HFFc6 (cell line): ENCODE data around the gene FBXL17. TPM values are rescaled to one million over a fixed set of nuclear protein-coding genes. Genes with fewer than 3 reads are reported as not detected.

Experiments
- DNase-seq: peaks from one replicate; pipeline ENCODE4 v3.0.0-alpha.2; 2018
- H3K27ac Mint-ChIP-seq: 2 replicates; pipeline ENCODE4 v1.8.0; 2020; ENCODE audit warnings: mild to moderate bottlenecking, mixed read lengths
- H3K27me3 Mint-ChIP-seq: 2 replicates; pipeline ENCODE4 v1.8.0; 2021; ENCODE audit warnings: mild to moderate bottlenecking, moderate library complexity, mixed read lengths; ENCODE audit not compliant: insufficient read depth
- H3K36me3 Mint-ChIP-seq: 2 replicates; pipeline ENCODE4 v1.8.0; 2021; ENCODE audit warnings: low read depth, mixed read lengths
- H3K4me1 Mint-ChIP-seq: 2 replicates; pipeline ENCODE4 v1.8.0; 2020; ENCODE audit warnings: low read depth, mixed read lengths
- H3K4me3 Mint-ChIP-seq: 2 replicates; pipeline ENCODE4 v1.8.0; 2020; ENCODE audit warnings: mild to moderate bottlenecking, moderate library complexity, mixed read lengths
- H3K9me3 Mint-ChIP-seq: 2 replicates; pipeline ENCODE4 v1.8.0; 2020; ENCODE audit warnings: mild to moderate bottlenecking, mixed read lengths
- total RNA-seq, 6 experiments: library from RNA; stranded (reverse); fragmentation: NEBNext Ultra II Directional; extraction: Animal tissue kit (Norgen Biotek cat#: 25700); gene quantifications; 2 replicates in 1 of 6; 3 replicates in 5 of 6; pipeline ENCODE4 v1.2.3, GENCODE V29; 2021
- TF ChIP-seq, protein P1 (sequence below): fragments of 200-600 bp; sonication (generic); IDR thresholded peaks from 2 replicates; pipeline ENCODE4 v1.5.0; 2021; ENCODE audit warnings: antibody characterized with exemption, mild to moderate bottlenecking

Gene FBXL17
- total RNA-seq, 6 experiments from 2014 or later, result 8.2 to 13.1 (median 10.8) TPM

- Mint-ChIP-seq H3K4me3 (no peak overlapping the region), H3K9me3 (no peaks in the 10 kb centered on the region), H3K27ac (no peak overlapping the region), H3K4me1 (no peaks in the 10 kb centered on the region), H3K27me3 (peaks cover 2% of the 10 kb centered on the region; the same call in 1 of the 2 replicates), H3K36me3 (no peaks in the 10 kb centered on the region)
- no peak for DNase-seq
- TF ChIP-seq, protein P1, sequence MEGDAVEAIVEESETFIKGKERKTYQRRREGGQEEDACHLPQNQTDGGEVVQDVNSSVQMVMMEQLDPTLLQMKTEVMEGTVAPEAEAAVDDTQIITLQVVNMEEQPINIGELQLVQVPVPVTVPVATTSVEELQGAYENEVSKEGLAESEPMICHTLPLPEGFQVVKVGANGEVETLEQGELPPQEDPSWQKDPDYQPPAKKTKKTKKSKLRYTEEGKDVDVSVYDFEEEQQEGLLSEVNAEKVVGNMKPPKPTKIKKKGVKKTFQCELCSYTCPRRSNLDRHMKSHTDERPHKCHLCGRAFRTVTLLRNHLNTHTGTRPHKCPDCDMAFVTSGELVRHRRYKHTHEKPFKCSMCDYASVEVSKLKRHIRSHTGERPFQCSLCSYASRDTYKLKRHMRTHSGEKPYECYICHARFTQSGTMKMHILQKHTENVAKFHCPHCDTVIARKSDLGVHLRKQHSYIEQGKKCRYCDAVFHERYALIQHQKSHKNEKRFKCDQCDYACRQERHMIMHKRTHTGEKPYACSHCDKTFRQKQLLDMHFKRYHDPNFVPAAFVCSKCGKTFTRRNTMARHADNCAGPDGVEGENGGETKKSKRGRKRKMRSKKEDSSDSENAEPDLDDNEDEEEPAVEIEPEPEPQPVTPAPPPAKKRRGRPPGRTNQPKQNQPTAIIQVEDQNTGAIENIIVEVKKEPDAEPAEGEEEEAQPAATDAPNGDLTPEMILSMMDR, result no peak
These were observed 280.8 kb downstream of the FBXL17 start for GRCh38 chr5:108101130-108101529.

- H3K4me1 Mint-ChIP-seq, result no peaks in the 10 kb centered on the region
- TF ChIP-seq, protein P1, result no peak
- DNase-seq, result no peak
- no peak overlapping the region for H3K27ac Mint-ChIP-seq
- no peaks in the 10 kb centered on the region for H3K36me3 Mint-ChIP-seq
- H3K9me3 Mint-ChIP-seq, result no peaks in the 10 kb centered on the region
- no peak overlapping the region for H3K4me3 Mint-ChIP-seq
- peaks cover 2% of the 10 kb centered on the region; the same call in 1 of the 2 replicates for H3K27me3 Mint-ChIP-seq
These were observed 287.1 kb downstream of the FBXL17 start for GRCh38 chr5:108094800-108095199.

GRCh38 chr5:108093186-108093585 lies 288.7 kb downstream of the FBXL17 start:
- Mint-ChIP-seq H3K4me3 (no peak overlapping the region), H3K9me3 (no peaks in the 10 kb centered on the region; the same call in 1 of the 2 replicates), H3K27ac (no peak overlapping the region), H3K27me3 (peaks cover 2% of the 10 kb centered on the region; the same call in 1 of the 2 replicates), H3K4me1 (no peaks in the 10 kb centered on the region), H3K36me3 (peaks cover 7% of the 10 kb centered on the region; the same call in 1 of the 2 replicates)
- TF ChIP-seq, protein P1, result peak; percentile 64; the same call in 1 of the 2 replicates
- no peak for DNase-seq

- DNase-seq, result no peak
- no peak overlapping the region for H3K27ac Mint-ChIP-seq
- no peak overlapping the region for H3K4me3 Mint-ChIP-seq
- no peaks in the 10 kb centered on the region; the same call in 1 of the 2 replicates for H3K9me3 Mint-ChIP-seq
- H3K36me3 Mint-ChIP-seq, result peaks cover 7% of the 10 kb centered on the region; the same call in 1 of the 2 replicates
- TF ChIP-seq, protein P1, result no peak
- no peaks in the 10 kb centered on the region for H3K4me1 Mint-ChIP-seq
- no peaks in the 10 kb centered on the region for H3K27me3 Mint-ChIP-seq
These were observed 291.0 kb downstream of the FBXL17 start for GRCh38 chr5:108090946-108091345.

DNA sequence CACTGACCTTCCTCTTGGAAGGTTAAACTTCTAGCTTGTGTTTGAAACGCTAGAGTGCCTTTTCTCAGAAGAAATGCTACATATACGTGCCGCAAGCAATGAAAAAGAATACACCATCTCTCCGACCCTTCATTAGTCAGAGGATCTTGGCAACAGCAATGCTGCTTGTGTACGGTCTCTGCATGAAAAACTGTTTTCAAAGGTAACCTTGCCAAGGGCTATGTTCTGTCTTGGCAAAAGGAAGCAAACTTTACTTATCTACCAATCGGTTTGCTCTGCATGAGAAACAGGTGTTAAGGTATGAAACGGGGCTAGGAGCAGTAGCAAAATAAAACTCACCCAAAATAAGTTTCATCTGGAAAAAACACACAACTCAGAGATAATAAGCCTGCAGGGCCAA lies 297.8 kb downstream of the FBXL17 start:
- Mint-ChIP-seq H3K27ac (no peak overlapping the region), H3K4me1 (no peaks in the 10 kb centered on the region), H3K4me3 (no peak overlapping the region), H3K27me3 (no peaks in the 10 kb centered on the region), H3K9me3 (no peaks in the 10 kb centered on the region; the same call in 1 of the 2 replicates), H3K36me3 (peaks cover 2% of the 10 kb centered on the region; the same call in 1 of the 2 replicates)
- DNase-seq, result no peak
- TF ChIP-seq, protein P1, result no peak
